SK-N-SH (cell line): Measurements from ENCODE around the gene PCDHGA11. TPM values are rescaled to one million over a fixed set of nuclear protein-coding genes. Genes with fewer than 3 reads are reported as not detected.
"Not testable (repeated sequence)": the region's sequence is repeated elsewhere in the genome, so short reads cannot be mapped to it uniquely, and the experiment has no call there.

ENCODE experiments used
- CTCF ChIA-PET: fragments of 300-600, 350-600 bp; formaldehyde crosslinking; extraction: SDS; loops from one replicate; lab custom pipeline; 2021; lab: Yijun Ruan, JAX
- POLR2A ChIA-PET: fragments of 350-600 bp; sonication (Branson Sonifier 250); formaldehyde crosslinking; extraction: SDS; loops from one replicate; lab custom pipeline; 2020; ENCODE audit warnings: antibody characterized with exemption, inconsistent platforms; lab: Yijun Ruan, JAX
- DNase-seq: peaks from one replicate; pipeline ENCODE4 v3.0.0; 2012
- H2AFZ ChIP-seq: fragments of 200-600 bp; sonication (generic); 2 replicates; pipeline ENCODE4 v1.8.1; 2016; ENCODE audit warnings: antibody characterized with exemption, mild to moderate bottlenecking, low read depth
- H3F3A ChIP-seq: fragments of 200-600 bp; sonication (generic); replicated peaks from 2 replicates; pipeline ENCODE3; 2016; ENCODE audit warnings: antibody characterized with exemption, mild to moderate bottlenecking; ENCODE audit not compliant: insufficient read depth
- H3K27ac ChIP-seq, 2 experiments: fragments of 200-500 bp in 1 of 2; fragments of 200-600 bp in 1 of 2; sonication (Bioruptor generic) in 1 of 2; sonication (generic), shearing (Covaris generic) in 1 of 2; 2 replicates each; pipeline versions ENCODE4 v1.5.1 to v1.6.1; 2014 to 2016; ENCODE audit warnings: low read depth in 2 of 2, inconsistent platforms in 1 of 2, low read length in 1 of 2, mild to moderate bottlenecking in 1 of 2, mixed read lengths in 1 of 2
- H3K27me3 ChIP-seq: fragments of 200-600 bp; sonication (generic), shearing (Covaris generic); 2 replicates; pipeline ENCODE4 v1.6.1; 2016; ENCODE audit warnings: mixed run types; ENCODE audit not compliant: insufficient read depth
- H3K36me3 ChIP-seq, 2 experiments: fragments of 200-500 bp in 1 of 2; fragments of 200-600 bp in 1 of 2; sonication (Bioruptor generic) in 1 of 2; sonication (generic) in 1 of 2; replicated peaks in 1 of 2; 2 replicates each; pipeline versions ENCODE3 to v1.5.1; 2014 to 2016; ENCODE audit warnings: low read length in 1 of 2, mild to moderate bottlenecking in 1 of 2; ENCODE audit not compliant: insufficient read depth in 2 of 2, control insufficient read depth in 1 of 2
- H3K4me1 ChIP-seq, 2 experiments: fragments of 200-500 bp in 1 of 2; fragments of 200-600 bp in 1 of 2; sonication (Bioruptor generic) in 1 of 2; sonication (generic), shearing (Covaris generic) in 1 of 2; 2 replicates each; pipeline versions ENCODE4 v1.5.1 to v1.6.1; 2014 to 2016; ENCODE audit warnings: low read depth in 1 of 2, low read length in 1 of 2, mixed run types in 1 of 2; ENCODE audit not compliant: insufficient read depth in 2 of 2, control insufficient read depth in 1 of 2
- H3K4me2 ChIP-seq: fragments of 200-600 bp; sonication (generic), shearing (Covaris generic); 2 replicates; pipeline ENCODE4 v1.6.1; 2017; ENCODE audit warnings: mixed run types
- H3K4me3 ChIP-seq, 2 experiments: fragments of 200-500 bp in 1 of 2; fragments of 200-600 bp in 1 of 2; sonication (Bioruptor generic) in 1 of 2; sonication (generic), shearing (Covaris generic) in 1 of 2; 2 replicates each; pipeline versions ENCODE4 v1.5.1 to v1.8.1; 2014 to 2016; ENCODE audit warnings: low read depth in 2 of 2, inconsistent platforms in 1 of 2, low read length in 1 of 2, mild to moderate bottlenecking in 1 of 2, mixed read lengths in 1 of 2, moderate library complexity in 1 of 2
- H3K79me2 ChIP-seq: fragments of 200-600 bp; sonication (generic); 2 replicates; pipeline ENCODE4 v1.8.1; 2017; ENCODE audit warnings: mild to moderate bottlenecking; ENCODE audit not compliant: insufficient read depth
- H3K9ac ChIP-seq: fragments of 200-600 bp; sonication (generic); 2 replicates; pipeline ENCODE4 v1.6.1; 2017; ENCODE audit warnings: mixed run types
- H3K9me2 ChIP-seq: fragments of 200-600 bp; sonication (generic); 2 replicates; pipeline ENCODE4 v1.6.1; 2017; ENCODE audit warnings: mixed run types
- H3K9me3 ChIP-seq: fragments of 200-600 bp; sonication (generic); 2 replicates; pipeline ENCODE4 v1.6.1; 2017; ENCODE audit warnings: mixed run types, mild to moderate bottlenecking, moderate library complexity
- H4K20me1 ChIP-seq: fragments of 200-600 bp; sonication (generic); 2 replicates; pipeline ENCODE4 v1.6.1; 2017; ENCODE audit warnings: mild to moderate bottlenecking, mixed run types; ENCODE audit not compliant: insufficient read depth
- CHD2 ChIP-seq: fragments of 150-350 bp; IDR thresholded peaks from 2 replicates; pipeline ENCODE4 v1.6.1; 2018; ENCODE audit warnings: low read length; ENCODE audit not compliant: partially characterized antibody
- CTCF ChIP-seq: fragments of 200-600 bp; sonication (generic); IDR thresholded peaks from 2 replicates; pipeline ENCODE4 v1.6.1; 2017; ENCODE audit warnings: antibody characterized with exemption, mild to moderate bottlenecking, moderate library complexity
- ELF1 ChIP-seq: IDR thresholded peaks from 2 replicates; pipeline ENCODE4 v1.4.0; 2012
- EP300 ChIP-seq, 2 experiments: IDR thresholded peaks; 2 replicates each; pipeline versions ENCODE4 v1.4.0 to v1.6.1; 2012; ENCODE audit warnings: borderline replicate concordance in 1 of 2, low read depth in 1 of 2, low read length in 1 of 2
- EZH2phosphoT487 ChIP-seq: fragments of 200-600 bp; sonication (generic); IDR thresholded peaks from 2 replicates; pipeline ENCODE4 v1.6.1; 2017; ENCODE audit warnings: low read depth, mixed run types, mild to moderate bottlenecking, antibody characterized with exemption, moderate library complexity, borderline replicate concordance
- MXI1 ChIP-seq: IDR thresholded peaks from 2 replicates; pipeline ENCODE4 v1.6.1; 2012; ENCODE audit warnings: mild to moderate bottlenecking, low read depth, low read length, improper control_type of control experiment
- POLR2AphosphoS5 ChIP-seq: IDR thresholded peaks from 2 replicates; pipeline ENCODE4 v1.6.1; 2012; ENCODE audit warnings: low read depth, low read length
- RAD21 ChIP-seq: IDR thresholded peaks from 2 replicates; pipeline ENCODE4 v1.6.1; 2012; ENCODE audit warnings: mild to moderate bottlenecking, low read length
- TAF1 ChIP-seq: IDR thresholded peaks from 2 replicates; pipeline ENCODE4 v1.6.1; 2012; ENCODE audit warnings: low read depth, mild to moderate bottlenecking, low read length, moderate library complexity, borderline replicate concordance
- USF2 ChIP-seq: fragments of 150-350 bp; IDR thresholded peaks from 2 replicates; pipeline ENCODE4 v1.6.1; 2017; ENCODE audit warnings: antibody characterized with exemption, low read length, low read depth, borderline replicate concordance
- WGBS: methylation state at CpG from one replicate; pipeline ENCODE4 v1.1.6; 2017; ENCODE audit warnings: low lambda C conversion rate; 5-methylcytosine and 5-hydroxymethylcytosine counted together
- polyA plus RNA-seq, 3 experiments: library from polyadenylated mRNA; depleted of rRNA; stranded (reverse); fragments of >200 nt; gene quantifications; 2 replicates each; pipeline ENCODE4 v1.2.3, GENCODE V29; 2012

Gene PCDHGA11
- polyA plus RNA-seq, 1 of the 3 experiments (the other 2 are of a cell fraction) = 0.18 TPM

DNA sequence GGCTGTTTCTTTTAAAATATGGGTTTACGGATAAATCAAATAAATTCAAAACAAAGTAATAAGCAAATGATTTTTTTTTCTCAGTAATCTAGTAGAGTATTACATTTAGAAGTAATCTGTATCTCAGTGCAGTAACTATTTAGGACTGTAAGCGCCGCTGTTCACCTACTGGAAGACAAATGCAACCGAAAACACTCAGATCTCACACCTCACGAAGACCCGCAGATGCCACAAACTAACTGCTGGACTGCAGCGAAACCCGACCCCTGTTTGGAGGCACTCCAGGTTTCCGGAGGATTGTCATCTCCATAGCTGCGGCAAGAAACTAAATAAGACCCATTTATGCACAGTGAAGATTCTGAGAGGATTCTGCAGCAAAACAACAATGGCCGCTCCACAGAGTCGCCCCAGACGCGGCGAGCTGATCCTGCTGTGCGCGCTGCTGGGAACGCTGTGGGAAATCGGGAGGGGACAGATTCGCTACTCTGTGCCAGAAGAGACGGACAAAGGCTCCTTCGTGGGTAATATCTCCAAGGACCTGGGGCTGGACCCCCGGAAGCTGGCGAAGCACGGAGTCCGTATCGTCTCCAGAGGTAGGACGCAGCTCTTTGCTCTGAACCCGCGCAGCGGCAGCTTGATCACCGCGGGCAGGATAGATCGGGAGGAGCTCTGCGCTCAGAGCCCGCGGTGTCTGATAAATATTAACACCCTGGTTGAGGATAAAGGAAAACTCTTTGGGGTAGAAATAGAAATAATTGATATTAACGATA is 28.2 kb upstream of the PCDHGA11 start, which contains the start of gene PCDHGA8:
Gene PCDHGA8, plus strand, starts transcription at position 205 of the 770 bp plus-strand sequence. Its CDS starts 181 bp downstream, at position 386.
- H3K4me1 ChIP-seq = no peaks in the 10 kb centered on the region
- H3K9me2 ChIP-seq = no peaks in the 10 kb centered on the region
- peaks cover 7% of the 10 kb centered on the region; the same call in 1 of the 2 replicates for H3K9me3 ChIP-seq
- DNase-seq = no peak
- no peaks in the 10 kb centered on the region for H4K20me1 ChIP-seq
- WGBS = 89% methylated on average over 38 of the region's 38 CpGs
- no peak for TF ChIP-seq TAF1
- TF ChIP-seq MXI1 = no peak
- no peak for TF ChIP-seq POLR2AphosphoS5
- TF ChIP-seq EP300 (IDR thresholded peaks at IDR 0.05; ENCODE audit: borderline replicate concordance in 1 of 2, low read depth in 1 of 2, low read length in 1 of 2) = no peak
- TF ChIP-seq CHD2 = no peak
- TF ChIP-seq EZH2phosphoT487 = no peak
- no peak for TF ChIP-seq RAD21
- peak; percentile 13; the same call in 1 of the 2 replicates for TF ChIP-seq CTCF
- TF ChIP-seq ELF1 = no peak
- no peak within 1 kb of the TSS for H2AFZ ChIP-seq
- peaks cover 0 to 15% of the 10 kb centered on the region in 2 experiments for H3K36me3 ChIP-seq
- H3F3A ChIP-seq = no peaks in the 10 kb centered on the region
- no peak within 1 kb of the TSS for H3K27ac ChIP-seq
- ChIA-PET CTCF (interaction anchor here (1.8 kb wide), 1 partner anchor 24 kb away, joined by 4 read pairs; the partner anchor contains the start of gene PCDHGB7), POLR2A (no interaction called here)
- no peaks in the 10 kb centered on the region for H3K27me3 ChIP-seq
- H3K4me2 ChIP-seq = no peak within 1 kb of the TSS
- no peak within 1 kb of the TSS for H3K9ac ChIP-seq
- H3K4me3 ChIP-seq = no peak within 1 kb of the TSS; a peak in 1 of 4 replicates
- no peaks in the 10 kb centered on the region; the same call in 1 of the 2 replicates for H3K79me2 ChIP-seq

DNA sequence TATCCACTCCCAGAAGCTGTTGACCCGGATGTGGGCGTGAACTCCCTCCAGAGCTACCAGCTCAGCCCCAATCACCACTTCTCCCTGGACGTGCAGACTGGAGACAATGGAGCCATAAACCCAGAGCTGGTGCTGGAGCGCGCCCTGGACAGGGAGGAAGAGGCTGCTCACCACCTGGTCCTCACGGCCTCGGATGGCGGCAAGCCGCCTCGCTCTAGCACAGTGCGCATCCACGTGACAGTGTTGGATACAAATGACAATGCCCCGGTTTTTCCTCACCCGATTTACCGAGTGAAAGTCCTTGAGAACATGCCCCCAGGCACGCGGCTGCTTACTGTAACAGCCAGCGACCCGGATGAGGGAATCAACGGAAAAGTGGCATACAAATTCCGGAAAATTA is 27.6 kb upstream of the PCDHGA11 start:
- H3K79me2 ChIP-seq = no peaks in the 10 kb centered on the region; the same call in 1 of the 2 replicates
- peaks cover 0 to 15% of the 10 kb centered on the region in 2 experiments for H3K36me3 ChIP-seq
- no peak overlapping the region for H2AFZ ChIP-seq
- ChIA-PET CTCF (no interaction called here), POLR2A (no interaction called here)
- no peaks in the 10 kb centered on the region for H3F3A ChIP-seq
- no peak for TF ChIP-seq USF2
- TF ChIP-seq MXI1 = no peak
- DNase-seq = no peak
- H3K4me1 ChIP-seq = no peaks in the 10 kb centered on the region
- WGBS = 64% methylated on average over 21 of the region's 21 CpGs
- H3K9me3 ChIP-seq = peaks cover 7% of the 10 kb centered on the region; the same call in 1 of the 2 replicates
- no peak overlapping the region for H3K4me2 ChIP-seq
- H3K9ac ChIP-seq = no peak overlapping the region
- H3K4me3 ChIP-seq = no peak overlapping the region; a peak in 1 of 4 replicates
- no peaks in the 10 kb centered on the region for H3K9me2 ChIP-seq
- H3K27me3 ChIP-seq = no peaks in the 10 kb centered on the region
- no peaks in the 10 kb centered on the region for H4K20me1 ChIP-seq
- H3K27ac ChIP-seq = no peak overlapping the region

DNA sequence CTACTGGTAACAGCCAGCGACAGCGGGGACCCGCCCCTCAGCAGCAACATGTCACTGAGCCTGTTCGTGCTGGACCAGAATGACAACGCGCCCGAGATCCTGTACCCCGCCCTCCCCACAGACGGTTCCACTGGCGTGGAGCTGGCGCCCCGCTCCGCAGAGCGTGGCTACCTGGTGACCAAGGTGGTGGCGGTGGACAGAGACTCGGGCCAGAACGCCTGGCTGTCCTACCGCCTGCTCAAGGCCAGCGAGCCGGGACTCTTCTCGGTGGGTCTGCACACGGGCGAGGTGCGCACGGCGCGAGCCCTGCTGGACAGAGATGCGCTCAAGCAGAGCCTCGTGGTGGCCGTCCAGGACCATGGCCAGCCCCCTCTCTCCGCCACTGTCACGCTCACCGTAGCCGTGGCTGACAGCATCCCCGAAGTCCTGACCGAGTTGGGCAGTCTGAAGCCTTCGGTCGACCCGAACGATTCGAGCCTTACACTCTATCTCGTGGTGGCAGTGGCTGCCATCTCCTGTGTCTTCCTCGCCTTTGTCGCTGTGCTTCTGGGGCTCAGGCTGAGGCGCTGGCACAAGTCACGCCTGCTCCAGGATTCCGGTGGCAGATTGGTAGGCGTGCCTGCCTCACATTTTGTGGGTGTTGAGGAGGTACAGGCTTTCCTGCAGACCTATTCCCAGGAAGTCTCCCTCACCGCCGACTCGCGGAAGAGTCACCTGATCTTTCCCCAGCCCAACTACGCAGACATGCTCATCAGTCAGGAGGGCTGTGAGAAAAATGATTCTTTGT is 26.3 kb upstream of the PCDHGA11 start:
- H3K36me3 ChIP-seq = peaks cover 0 to 15% of the 10 kb centered on the region in 2 experiments
- H3F3A ChIP-seq, H4K20me1 ChIP-seq, DNase-seq, H3K4me3 ChIP-seq, POLR2A ChIA-PET, H2AFZ ChIP-seq, H3K27me3 ChIP-seq, H3K79me2 ChIP-seq, H3K4me2 ChIP-seq, H3K4me1 ChIP-seq, H3K27ac ChIP-seq, H3K9ac ChIP-seq, H3K9me2 ChIP-seq, H3K9me3 ChIP-seq: not testable (repeated sequence)
- CTCF ChIA-PET = interaction anchor here (0.7 kb wide), 1 partner anchor 131 kb away, joined by 3 read pairs; no protein-coding TSS in a partner anchor
- WGBS = 81% methylated on average over 24 of the region's 53 CpGs
